ENCODE measurements around the gene MAPK8IP1.

- no peak for TF ChIP-seq POLR2A (IDR thresholded peaks at IDR 0.05; ENCODE audit: low read length)
- no peak for TF ChIP-seq BHLHE40 (IDR thresholded peaks at IDR 0.05; ENCODE audit: low read depth, low read length)
Observed at GRCh38 chr11:45924036-45924915, 38.8 kb downstream of the MAPK8IP1 start.

All from A549 (cell line).